B cell (primary cell): Measurements from ENCODE around the gene ZNF345.

Experiments
- EZH2 ChIP-seq: IDR thresholded peaks from 2 replicates; pipeline ENCODE4 v1.6.1; 2012; ENCODE audit warnings: borderline replicate concordance, low read depth, mild to moderate bottlenecking, moderate library complexity, low read length; ENCODE audit not compliant: insufficient read depth, poor library complexity, severe bottlenecking
- TF ChIP-seq, protein P1 (sequence below): fragments of 200-600 bp; IDR thresholded peaks from one replicate; pipeline ENCODE4 v1.8.0; 2022; ENCODE audit warnings: antibody characterized with exemption, mild to moderate bottlenecking

DNA sequence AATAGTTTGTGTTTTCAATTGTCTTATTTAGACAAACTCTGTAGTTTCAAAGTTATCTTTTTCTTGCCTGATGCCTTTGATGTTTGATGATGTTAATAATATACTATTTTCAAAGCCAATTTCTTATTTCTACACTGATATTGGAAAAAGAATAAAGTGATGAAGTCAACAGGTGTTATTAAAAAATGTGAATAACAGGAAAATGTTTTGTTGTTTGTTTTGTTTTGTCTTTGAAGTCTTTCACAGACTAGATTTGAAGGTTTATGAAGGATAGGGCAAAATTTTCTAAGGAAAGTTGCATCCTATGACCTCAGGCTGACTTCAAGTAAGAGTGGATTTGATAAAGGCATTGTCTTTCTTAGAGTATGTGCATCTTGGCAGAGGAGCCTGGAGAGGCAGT lies 43.6 kb upstream of the ZNF345 start:
- TF ChIP-seq, protein P1, sequence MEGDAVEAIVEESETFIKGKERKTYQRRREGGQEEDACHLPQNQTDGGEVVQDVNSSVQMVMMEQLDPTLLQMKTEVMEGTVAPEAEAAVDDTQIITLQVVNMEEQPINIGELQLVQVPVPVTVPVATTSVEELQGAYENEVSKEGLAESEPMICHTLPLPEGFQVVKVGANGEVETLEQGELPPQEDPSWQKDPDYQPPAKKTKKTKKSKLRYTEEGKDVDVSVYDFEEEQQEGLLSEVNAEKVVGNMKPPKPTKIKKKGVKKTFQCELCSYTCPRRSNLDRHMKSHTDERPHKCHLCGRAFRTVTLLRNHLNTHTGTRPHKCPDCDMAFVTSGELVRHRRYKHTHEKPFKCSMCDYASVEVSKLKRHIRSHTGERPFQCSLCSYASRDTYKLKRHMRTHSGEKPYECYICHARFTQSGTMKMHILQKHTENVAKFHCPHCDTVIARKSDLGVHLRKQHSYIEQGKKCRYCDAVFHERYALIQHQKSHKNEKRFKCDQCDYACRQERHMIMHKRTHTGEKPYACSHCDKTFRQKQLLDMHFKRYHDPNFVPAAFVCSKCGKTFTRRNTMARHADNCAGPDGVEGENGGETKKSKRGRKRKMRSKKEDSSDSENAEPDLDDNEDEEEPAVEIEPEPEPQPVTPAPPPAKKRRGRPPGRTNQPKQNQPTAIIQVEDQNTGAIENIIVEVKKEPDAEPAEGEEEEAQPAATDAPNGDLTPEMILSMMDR: no peak
- TF ChIP-seq EZH2: no peak
